NCI-H748 (cell line): ENCODE data around the gene TRHDE.
A peak's percentile ranks its signal among the peaks of the same experiment; 100 is the strongest.

Experiments
- DNase-seq: peaks from one replicate; lab custom pipeline; 2025; ENCODE audit not compliant: unreplicated experiment; lab: John Stamatoyannopoulos, UW

The TRHDE gene

DNA sequence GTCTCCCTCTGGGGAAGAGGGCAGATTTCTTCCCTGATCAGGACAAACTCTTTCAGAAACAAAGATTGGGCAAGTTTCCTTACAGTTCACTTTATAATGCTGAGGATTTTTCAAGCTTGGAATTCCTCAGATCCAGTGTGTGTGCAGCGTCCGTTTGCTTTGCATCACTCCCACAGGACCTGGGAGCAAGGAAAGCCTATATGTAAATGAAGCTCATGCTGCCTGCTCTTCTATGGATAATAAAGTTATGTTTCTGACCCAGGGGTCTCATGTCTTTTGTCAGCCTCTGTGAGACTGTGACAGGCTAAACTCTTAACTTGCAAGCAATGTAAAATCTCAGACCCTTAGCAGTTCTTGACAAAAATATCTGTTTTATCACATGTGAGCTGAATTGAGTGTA is 41.6 kb downstream of the TRHDE start:
- DNase-seq, result no peak

DNA sequence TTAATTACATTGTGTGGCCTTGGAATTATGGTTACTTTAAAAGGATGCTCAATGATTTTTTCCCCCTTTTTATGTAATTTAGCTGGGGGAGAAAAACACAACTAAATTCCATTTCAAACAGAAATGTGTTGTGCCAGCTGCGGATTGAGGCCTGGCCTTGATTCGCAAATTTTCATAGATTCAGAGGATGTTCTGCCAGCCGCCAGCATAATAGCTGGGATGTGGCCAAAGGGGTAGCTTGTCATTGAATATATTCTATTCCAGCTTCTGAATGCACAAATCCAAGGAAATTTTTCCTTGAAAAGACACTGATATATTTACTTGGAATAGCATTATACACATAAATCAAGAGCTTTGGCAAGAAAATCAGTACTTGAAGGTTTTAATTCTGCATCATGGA is 43.7 kb downstream of the TRHDE start:
- DNase-seq, result no peak

DNA sequence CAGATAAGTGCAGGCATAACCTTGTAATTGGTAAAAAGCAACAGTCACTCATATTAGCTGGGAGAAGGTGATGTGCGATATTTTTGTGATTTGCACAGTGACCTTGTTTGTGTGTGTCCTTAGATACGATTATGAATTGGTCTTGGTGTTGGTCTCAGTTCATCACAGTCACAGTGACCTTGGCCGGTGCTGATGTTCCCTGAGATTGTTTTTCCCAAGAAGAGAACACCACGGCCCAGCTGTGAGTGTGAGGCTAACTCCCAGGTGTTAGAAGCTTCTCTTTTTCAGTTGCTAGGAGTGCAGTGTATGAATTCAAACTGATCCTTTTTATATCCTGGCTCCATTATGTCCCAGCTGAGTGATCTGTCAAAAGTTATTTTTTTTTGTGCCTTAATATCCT is 46.2 kb downstream of the TRHDE start:
- no peak for DNase-seq

DNA sequence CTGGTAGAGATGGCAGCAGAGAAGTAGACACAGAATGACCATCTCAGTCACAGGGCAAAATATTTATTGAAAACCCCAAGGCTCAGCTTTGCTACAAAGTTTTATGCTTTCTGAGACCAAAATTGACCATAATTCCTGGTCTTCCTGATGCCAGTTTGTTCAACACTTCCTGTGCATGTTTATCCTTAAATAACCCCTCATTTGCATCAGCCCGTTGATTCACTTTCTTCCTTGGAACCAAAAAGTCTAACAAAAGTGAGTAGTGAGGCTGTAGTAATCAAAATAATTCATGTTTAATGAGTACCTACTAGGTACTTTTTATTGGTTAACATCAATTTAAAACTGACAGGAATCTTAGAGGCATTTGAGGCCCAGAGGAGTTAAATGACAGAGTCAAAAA is 51.7 kb downstream of the TRHDE start:
- no peak for DNase-seq

DNA sequence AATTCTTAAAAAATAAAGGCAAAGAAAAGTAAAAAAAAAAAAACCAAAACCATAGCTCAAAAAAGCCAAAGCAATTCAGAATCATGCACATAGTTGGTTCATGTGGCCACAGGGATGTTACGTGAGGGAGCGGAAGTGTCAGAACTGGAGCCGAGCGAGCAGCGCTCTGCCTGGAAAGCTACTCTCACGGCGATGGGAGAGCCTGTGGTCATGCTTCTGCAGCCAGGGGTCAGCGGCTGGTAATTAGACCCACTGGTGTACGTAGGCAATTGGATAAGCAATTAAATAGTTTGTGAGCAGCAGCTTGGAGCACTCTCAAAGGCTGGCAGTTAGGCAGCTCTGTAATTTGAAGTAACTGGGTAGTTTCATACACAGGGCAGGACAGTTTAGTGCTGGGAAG is 58.1 kb downstream of the TRHDE start:
- peak; percentile 39 for DNase-seq

DNA sequence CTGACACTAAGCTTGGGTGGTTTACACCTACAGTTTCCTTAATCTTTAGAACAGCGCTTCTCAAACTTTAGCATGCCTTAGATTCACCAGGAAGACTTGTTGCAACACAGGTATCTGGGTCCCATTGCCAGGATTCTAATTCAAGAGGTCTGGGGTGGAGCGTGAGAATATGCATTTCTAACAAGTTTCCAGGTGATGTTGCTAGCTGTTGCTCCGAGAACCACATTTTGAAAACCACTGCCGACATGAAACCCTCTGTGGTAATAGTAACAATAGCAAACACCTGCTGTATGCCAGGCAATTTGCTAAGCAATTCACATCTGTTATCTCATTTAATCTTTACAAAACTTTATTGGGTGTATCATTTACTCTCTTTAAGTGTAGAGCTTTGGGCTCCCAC is 58.6 kb downstream of the TRHDE start:
- DNase-seq, result no peak

DNA sequence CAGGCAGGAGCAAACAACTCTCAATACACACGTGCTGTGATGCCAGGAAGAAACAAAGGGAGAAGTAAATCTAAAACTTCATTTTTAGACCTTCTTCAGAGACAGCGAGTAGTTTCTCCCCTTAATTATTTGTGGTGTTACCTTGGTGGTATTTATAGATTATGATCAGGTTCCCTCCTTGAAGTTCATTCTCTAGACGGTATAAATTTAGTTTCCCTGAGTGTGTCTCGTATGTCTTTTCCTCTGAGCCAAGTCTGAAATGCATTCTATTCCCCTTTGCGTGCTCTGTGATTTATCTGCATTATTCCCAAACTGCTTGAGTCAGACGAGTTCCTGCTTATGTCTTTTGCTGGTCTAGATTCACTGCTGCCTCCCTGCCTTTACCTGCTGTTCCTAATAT is 65.2 kb downstream of the TRHDE start:
- no peak for DNase-seq

DNA sequence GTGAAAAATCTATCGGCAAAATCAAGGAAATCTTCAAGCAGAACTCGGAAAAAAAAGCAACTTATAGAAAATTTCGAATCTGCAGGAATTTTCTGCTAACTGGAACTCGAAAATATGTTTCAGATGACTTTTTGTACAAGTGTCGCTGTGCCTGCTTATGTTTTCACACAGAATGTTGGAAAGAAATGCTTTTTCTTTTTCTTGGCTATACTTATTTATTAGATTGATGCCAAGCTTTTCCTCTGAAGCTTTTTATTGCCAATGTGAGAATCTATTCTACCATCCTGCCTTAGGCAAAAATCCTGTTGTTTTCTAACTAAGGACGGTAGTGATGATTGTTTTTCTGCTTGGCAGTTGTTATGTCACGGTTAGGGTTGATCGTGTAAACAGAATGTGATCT is 65.8 kb downstream of the TRHDE start:
- DNase-seq, result no peak

DNA sequence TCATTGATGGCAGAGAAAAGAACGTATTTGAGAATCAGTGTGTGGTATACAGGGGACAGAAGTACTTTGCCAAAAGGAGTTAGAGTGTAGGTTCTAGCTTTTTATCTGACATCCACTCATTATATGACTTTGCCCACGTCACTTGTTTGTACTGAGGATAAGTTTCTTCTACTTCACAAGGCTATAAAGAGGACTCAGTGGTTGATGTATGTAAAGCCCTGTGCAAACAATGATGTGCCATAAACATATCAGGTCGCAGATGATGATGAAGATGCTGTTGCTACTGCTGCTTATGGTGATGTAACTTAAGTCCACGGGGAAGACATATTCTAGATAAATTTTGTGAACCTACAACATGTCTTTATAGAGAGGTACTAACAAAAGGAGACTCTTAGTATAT is 66.3 kb downstream of the TRHDE start:
- DNase-seq, result no peak

DNA sequence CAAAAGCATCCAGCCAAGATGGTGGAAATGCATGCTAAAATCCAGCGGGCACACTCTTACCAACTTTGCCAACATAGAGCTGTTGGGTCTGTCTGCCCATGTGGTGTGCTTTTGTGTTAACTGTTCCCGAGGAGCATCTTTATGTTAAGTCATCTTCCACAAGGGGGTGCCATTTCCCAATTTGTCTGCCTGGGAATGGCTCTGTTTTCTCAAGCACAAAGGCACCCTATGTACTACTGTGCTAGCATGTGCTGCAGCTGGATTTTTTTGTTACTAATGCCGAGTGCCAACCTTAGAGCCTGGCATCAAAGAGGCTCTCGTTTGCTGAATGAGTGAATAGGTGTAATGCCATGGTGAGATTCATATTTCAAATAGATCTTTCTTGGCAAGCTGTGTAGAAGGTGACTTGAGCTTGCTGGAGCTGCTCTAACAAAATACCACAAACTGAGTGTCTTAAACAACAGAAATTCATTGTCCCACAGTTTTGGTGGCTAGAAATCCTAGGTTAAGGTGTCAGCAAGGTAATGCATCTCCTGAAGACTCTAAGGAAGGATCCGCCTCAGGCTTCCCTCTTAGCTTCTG is 74.3 kb downstream of the TRHDE start:
- peak; percentile 79 for DNase-seq

DNA sequence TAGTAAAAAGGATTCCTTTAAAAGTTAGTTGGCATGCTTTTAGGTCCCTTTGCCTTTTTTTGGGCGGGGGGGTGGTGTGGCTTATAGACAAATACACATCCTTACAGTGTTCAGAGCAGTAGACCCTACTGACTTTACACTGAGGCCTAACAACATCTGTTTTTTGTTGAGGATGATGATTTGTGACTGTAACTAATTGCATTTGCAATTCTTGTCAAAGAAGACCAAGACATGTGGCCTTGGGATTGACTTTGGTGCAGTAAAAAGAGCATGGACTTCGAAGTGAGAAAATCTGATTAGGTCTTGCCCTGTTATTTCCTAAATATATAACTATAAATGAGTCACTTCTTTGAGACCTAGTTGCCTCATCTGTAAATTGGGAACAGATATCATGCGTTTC is 77.3 kb downstream of the TRHDE start:
- DNase-seq, result no peak

DNA sequence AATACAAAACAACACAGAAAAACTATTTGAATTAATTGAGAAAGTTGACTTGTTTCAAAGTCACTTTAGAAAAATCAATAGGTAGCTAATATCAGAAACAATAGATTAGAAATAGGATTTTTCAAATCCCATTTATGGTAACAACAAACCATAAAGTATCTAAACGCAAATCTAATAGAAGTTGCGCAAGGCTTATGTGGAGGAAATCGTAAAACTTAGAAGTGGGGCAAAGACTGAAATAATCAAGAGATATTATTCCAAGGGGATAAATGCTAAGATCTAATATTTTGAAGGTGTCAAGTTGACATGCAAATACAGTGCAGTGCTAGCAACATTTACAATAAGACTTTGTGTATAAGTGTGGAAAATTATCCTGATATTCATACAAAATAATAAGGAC is 87.2 kb downstream of the TRHDE start:
- DNase-seq, result no peak

DNA sequence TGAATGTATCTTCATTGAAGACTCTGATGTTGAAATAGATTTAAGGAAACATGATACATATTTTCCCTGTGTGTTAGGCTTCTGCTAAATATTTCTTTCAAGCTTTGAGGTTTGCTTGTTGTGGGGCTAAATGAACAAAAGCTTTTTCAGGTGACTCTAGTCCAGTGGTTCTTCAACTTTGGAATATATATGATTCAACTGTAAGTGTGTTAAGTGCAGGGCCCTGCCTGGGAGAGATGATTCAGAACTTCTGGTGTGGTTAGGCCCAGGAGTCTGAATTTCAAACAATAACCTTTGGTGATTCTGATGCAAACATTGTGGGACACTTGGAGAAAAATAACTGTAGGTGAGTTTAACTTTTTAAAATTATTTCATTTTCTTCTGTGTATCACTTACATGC is 93.0 kb downstream of the TRHDE start:
- DNase-seq, result no peak

DNA sequence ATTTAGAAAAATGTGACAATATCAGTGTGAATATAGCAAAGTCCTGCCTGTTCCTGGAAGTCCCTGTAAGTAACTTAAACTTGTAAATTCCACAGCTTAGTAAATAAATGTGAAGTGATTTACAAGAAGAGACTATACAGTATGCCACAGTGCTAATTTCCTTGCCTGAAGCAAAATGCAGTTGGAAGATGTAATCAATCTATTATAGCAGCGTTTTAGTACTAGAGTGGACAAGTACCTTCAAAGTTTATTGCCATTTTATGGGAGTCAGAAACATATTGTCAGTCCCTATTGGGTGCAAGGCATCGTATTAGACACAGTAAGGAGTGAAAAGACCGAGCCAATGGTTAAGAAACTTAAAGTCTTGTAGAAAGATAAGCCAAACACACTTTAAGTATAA is 94.1 kb downstream of the TRHDE start:
- no peak for DNase-seq

DNA sequence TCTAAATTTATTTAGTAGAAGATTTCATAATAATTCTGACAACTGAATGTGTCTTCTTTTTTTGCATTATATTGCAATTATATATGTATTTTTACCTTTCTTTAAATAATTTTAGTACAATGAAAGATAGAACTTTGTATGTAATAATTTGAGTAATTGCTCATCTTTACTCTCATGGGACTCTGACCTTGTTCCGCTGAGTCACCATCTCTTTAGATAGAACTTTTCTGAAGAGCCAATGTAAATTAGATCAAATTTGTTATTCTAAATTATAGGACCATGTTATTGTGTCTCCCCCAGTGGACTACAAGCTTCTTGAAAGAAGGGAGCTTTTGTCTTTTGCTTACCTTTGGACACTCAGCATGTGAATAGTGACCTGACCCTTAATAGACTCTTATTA is 96.1 kb downstream of the TRHDE start:
- DNase-seq, result no peak

DNA sequence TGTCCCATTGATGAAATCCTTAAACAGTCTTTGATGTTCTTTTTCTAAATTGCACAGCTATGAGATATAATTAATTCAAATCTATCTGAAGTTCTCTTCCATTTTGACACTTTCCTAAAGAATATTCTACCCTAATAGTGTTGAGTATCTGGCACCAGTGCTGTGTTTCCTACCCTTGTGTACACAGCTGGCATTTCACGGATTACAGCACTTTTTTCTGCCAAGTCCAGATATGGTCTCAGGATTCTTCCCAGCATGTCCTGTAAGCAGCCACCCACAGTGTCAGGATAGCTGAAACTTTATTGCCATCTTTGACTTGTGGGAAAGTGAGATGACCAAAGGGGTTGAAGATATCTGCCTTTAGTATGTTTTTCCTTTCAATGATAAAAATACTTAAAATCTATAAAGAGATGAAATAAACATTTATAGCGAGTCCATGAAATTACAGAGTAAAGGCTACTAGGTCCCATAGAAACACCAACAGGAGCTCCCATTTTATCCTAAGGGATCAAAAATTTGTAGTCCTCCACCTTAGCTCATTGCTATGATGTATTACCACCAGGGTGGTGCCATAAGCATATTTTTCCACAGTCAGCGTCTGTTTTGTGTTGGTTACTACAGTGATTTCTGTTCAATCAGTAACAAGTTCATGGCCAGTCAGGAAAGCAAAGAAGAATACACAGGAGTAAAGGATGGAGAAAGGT is 96.7 kb downstream of the TRHDE start:
- DNase-seq, result peak; percentile 8

DNA sequence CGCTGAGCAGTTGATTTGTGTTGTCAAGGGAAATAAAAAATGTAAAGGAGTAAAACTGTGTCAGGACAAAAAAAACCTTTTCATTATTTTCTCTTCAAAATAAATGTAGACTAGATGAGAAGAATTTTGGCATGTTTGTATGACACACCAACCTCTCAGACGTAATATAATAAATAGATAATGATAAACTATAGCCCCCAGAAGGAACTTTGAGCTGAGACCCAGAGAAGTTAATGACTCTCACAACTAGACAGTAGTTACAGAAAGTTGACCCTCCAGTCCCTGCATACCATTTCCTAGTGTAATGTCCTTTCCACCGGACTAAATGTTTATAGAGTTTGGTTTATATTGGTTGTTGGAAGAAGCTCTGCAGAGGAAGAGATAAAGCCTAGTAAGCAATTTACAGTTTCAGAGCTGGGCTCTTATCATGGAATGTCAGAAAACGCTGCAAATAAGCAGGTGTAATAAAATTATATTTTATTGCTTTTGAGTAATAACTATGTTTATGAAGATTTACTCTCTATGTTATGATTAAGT is 97.3 kb downstream of the TRHDE start:
- DNase-seq, result no peak

DNA sequence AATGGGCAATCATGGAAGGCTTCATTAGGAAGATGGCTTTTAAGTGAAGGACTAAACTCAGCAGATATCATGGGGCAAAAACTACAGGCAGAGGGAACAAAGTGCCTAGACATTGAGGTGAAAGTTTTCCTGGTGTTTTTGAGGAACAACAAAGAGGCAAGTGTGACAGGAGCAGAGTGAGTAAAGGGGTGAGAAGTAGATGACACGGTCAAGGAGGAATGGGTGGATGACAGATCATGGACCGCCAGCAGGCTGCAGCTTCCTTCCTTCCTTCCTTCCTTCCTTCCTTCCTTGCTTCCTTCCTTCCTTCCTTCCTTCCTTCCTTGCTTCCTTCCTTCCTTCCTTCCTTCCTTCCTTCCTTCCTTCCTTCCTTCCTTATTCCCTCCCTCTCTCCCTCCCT is 108.3 kb downstream of the TRHDE start:
- no peak for DNase-seq

DNA sequence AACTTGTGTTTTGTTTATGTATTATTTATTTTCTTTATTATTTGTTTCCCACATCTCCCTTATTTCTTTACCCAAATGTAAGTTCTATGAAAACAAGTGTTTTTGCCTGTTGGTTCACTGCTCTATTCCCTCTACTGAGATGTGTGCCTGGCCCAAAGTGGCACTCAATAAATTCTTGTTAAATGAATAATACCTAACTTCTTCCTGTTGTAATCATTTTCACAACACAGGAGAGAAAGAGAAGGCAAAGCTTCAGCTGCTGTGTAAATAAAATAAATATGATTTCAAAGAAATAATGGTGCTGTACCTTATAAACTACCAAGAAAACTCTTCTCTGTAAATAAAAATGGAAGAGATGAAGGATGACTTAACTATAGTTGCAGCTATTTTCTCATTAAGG is 116.2 kb downstream of the TRHDE start:
- no peak for DNase-seq

DNA sequence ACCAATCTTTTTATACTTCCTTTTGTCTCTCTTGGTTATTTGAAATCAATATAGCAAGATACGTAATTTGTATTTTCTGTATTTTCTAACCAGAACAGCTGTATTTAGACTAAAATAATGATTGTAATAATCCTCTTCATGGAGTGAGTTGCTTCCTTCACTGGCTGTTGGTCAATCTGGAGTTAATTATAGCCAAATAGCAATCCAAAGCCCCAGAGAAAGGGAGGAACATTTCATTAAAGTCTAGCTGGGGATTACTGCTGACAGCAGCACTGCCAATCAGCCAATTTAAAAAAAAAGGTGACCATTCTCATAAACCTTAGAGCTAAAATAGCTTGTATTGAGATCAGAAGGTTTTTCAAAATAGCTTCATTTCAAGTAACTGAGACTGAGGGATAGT is 118.0 kb downstream of the TRHDE start:
- DNase-seq, result no peak

DNA sequence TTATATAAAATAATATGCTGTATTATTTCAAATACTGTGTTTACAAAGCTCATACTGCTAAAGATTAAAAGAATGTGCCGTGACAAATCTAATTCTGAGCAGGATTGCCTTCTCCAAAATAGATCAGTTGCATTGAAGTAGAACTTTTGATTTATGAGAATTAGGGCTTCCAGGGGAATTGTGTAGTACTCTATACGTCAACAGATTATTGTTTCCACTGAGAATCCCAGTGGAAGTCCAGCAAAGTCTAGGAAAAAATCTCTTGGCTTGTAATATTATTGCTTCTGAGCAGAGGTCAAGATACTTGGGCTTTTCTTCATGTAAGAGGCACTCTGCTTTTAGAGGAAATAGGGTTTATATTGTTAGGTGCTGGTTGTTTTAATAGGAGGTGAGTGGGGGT is 133.9 kb downstream of the TRHDE start:
- no peak for DNase-seq

DNA sequence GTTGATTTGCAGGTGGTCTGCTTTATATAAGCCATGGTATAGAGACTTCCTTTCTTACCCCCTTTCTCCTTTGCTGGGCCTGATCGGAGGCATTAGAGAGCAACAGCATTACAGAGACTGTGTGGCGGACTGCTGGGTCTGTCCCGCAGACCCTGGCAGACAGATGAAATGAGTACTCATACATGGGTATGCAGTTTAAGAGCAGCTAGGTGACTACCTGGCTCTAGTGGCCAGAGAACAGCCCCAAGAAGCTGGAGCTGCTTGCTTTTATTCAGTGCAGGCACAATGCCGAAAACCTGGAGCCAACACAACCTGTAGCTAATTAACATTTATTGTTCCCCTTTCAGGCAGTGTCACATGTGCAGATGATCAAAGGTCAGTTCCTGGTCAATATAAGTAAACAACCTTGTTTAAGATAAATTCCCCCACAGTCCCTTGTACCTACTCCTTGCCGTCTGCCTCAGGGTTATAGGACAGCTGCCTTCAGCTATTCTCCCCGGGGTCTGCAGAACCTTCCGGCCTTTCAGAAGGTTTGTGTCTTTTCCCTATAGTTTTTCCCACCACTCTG is 160.0 kb downstream of the TRHDE start:
- DNase-seq, result no peak

DNA sequence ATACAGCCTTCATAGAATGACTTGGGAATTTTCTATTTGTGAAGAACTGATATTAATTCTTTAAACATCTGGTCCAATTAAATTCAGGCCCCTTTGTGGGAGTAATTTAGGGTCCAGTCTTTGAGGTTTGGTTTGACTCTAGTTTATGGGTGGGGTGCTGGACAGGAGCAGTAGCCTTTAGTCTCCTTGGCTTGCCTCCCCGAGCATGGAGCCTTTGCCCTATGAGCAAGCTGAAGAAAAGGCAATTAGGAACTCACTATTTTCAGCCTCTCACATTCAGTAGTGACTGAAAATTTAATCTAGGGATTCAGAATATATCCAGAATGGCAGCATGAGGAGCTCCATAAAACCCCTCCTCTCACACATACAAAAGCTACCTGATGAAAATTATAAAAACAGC is 161.1 kb downstream of the TRHDE start:
- no peak for DNase-seq
